NCI-H748 (cell line): ENCODE data around the gene PACSIN1.

Source experiments
- DNase-seq: peaks from one replicate; lab custom pipeline; 2025; ENCODE audit not compliant: unreplicated experiment; lab: John Stamatoyannopoulos, UW

PACSIN1 gene

GRCh38 chr6:34560366-34561226 lies 94.7 kb downstream of the PACSIN1 start:
- peak; percentile 65 for DNase-seq

DNA sequence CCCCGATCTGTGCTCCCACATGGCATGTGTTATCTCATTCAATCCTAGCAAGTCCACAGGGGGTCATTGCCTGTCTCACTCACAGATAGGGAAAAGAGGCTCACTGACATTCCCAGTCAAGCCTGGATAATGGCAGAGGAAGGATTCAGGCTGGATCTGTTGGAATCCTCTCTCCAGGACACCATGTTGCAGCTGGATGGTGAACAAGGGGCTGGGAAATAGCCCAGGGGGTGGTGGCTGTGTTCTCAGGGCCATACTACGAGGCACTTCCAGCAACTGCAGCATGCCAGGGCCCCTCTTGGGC lies 95.3 kb downstream of the PACSIN1 start:
- no peak for DNase-seq

DNA sequence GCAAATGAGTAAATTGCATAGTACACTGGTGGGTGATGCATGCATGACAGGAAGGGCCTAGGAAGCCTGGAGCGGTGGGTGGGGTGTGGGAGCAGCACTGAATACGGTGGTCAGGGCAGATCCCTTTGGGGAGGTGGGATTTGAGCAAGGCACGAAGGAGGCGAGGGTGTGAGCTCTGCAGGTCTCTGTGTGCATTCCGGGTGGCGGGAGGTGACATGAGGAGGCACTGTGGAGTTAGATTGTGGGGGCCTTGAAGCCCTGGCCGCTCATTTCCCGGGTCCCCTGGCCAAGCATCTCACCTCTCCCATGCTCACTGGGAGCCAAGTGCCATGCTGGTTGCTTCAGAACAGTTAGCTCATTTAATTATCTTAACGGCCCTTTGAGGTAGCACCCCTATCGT lies 96.5 kb downstream of the PACSIN1 start:
- DNase-seq: no peak

DNA sequence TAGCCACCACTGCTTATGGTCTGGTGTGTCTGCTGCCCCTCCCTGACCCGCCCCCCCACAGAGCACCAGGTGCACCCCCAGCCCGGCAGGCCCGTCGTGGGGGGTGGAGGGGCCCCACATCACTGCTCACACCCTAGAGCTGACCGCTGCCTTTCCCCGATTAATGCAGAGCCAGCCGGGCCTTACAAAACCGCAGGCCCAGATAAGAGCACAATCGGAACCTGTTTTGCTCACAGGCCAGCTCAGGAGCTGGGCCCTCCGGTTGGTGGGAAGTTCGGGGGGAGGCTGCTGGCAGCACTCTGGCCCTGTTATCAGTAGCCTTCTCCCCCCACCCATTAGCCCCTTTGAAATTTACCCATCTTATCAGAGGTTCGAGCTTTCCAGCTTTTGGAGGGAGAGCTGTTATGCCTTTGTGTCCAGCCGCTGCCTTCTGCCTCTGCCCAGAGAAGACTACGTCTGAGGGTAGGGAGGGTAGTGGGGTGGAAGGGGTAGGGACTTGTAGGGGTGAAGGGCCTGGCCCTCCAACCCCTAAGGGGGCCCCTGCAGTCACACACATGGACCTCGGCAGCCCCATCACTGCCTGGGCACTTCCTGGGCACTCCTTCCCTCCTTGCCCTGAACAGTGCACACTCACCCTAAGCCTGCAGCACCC lies 97.1 kb downstream of the PACSIN1 start:
- no peak for DNase-seq

DNA sequence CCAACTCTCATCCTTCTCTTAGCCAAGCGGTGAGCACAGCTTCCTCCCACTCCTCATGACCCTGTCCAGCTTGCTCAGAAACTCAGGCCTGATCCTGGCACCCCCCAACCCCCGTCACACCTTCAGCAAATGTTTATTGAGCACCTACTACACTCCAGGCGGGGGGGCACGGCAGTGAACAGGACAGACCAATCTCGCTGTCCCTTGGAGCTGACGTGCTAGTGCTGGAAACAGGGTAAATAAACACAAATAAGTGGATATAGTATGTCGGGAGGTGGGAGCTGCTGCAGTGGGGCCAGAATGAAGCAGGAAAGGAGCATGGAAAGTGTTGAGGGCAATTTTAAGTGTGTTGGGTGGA lies 97.6 kb downstream of the PACSIN1 start:
- DNase-seq: no peak

- DNase-seq: no peak
These were observed 98.3 kb downstream of the PACSIN1 start for GRCh38 chr6:34564181-34564580.

- DNase-seq: no peak
These were observed 99.9 kb downstream of the PACSIN1 start for GRCh38 chr6:34565722-34566137.

DNA sequence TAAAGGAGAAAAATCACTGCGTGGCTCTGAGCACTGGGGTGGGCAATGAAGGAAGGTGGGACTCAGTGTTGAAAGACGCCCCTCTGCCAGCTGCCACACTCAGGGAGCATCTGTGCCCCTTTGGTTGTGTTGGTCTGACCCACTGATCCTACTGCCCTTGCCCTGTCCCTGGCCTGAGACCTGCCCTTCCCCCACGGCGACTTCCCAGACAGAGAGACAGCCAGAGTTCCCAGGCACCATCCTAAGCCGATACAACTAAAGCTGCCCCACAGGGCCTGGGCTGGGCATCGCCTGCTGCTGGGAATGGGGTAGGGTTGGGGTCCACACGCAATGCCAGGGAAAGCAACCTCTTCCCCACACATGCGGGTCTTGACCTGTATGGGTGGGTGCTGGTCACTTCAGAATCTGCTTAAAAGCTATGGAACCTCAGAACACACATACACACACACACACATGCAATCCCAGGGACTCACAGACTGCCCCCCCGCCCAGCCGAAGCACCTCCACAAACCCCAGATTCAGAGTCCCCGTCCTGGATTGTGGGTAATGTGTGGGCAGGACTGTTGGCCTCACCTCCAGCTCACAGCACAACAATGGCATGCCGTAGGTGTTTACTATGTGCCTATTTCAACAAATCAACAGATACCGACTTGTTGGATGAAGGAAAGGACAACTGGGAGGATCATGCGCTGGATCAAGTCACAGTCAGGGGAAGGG lies 101.1 kb downstream of the PACSIN1 start:
- no peak for DNase-seq

DNA sequence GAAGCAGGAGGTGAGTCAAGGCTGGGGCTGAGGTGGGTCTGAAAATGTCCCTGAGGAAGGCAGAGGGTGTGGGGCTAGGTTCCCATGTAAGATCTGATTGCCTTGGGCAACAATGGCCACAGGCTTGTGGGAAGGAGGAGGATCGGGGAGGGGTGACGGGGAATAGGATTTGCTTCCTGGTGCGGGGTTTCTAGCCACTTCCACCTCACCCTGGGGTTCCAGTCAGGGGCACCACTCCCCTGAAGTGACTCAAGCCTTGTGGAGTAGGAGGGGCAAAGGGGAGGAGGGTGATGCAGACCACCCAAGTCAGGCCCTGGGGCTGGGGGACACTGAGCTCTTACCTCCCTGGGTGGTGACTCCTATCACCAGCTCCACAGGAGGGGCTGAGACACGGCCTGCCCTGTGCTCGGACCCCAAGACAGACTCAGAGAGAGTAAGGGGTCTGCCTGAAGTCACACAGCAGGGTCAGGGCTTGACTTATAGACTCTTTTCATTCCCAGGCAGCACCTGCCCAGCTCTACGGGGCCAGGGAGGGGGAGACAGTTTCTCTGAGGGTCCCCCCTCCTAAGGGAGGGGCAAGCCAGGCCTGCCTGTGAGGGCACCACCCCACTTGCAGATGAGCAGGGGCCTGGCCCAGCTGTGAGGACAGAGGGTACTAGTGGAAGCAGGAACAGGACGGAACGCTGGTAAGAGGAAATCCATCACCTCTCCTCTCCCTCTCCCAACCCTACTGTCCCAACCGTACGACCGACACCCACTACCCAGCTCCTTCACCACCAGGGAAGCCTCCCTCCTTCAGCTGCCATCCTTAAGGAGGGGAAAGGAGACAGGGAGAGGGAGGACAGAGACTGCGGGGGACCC lies 102.7 kb downstream of the PACSIN1 start:
- DNase-seq: no peak

DNA sequence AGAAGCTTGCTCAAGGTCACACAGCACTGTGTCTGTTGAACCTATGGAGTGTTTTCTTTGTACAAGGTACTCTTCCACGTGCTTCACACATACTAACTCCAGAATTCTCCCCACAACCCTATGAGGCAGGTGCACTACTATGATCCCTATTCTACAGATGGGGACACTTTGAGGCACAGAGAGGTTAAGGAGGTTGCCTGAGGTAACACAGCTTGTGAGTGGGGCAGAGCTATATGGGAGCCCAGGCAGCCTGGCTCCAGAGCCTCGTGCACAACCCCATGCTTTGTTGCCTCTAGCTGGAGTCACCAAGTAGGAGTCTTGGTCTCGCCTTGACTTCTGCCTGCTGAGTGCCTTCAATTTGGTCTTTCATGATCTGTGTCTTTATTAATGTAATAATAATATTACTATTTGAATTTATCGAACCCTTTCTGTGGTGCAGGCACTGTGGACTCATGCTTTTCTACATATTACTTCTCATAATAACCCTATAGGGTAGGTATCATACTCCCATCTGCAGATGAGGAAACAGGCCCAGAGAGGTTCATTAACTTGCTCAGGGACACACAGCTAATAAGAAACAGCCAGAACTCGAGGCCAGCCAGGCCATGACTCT lies 103.6 kb downstream of the PACSIN1 start:
- no peak for DNase-seq

GRCh38 chr6:34570066-34570833 lies 104.4 kb downstream of the PACSIN1 start:
- peak; percentile 44 for DNase-seq

GRCh38 chr6:34571388-34571787 lies 105.5 kb downstream of the PACSIN1 start:
- no peak for DNase-seq

- DNase-seq: no peak
These were observed 106.1 kb downstream of the PACSIN1 start for GRCh38 chr6:34572021-34572420.

DNA sequence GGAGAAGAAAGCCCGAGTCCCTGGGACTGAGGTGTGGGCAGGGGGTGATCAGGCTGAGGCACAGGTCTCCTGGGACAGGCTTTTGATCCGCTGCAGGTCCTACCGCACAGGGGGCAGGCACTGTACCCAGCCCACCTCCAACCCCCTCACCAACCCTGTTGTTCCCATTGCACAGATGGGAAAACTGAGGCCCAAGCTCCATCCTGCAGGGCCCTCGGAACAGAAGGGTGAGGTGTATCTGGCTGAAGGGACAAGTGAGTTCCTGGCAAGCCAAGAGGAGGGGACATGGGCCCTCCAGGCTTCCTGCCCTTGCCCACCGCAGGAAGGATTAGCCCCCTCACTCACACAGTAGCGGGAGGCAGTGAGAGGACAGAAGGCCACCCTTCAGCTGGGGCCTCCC lies 106.7 kb downstream of the PACSIN1 start:
- DNase-seq: no peak

GRCh38 chr6:34573567-34574183 lies 107.8 kb downstream of the PACSIN1 start:
- DNase-seq: no peak

GRCh38 chr6:34574647-34575293 lies 108.9 kb downstream of the PACSIN1 start:
- no peak for DNase-seq

DNA sequence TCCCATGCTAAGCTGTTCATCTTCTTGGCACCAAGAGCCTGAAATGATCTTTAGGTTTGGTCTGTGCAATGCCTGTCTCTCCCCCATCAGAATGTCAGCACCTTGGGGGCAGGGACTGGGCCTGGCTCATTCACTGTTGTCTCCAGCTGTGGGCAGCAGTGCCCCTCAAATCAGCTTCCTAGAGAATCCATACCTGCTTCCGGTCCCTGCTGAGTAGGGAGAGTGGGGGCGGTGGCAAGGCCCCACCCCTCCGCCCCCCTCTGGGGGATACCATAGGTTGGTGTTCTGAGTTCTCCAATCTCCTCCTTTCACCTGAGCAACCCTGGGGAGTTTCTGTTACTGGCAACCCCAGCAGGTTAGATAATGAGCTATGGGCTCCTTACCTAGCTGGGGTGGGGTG lies 109.5 kb downstream of the PACSIN1 start:
- no peak for DNase-seq

DNA sequence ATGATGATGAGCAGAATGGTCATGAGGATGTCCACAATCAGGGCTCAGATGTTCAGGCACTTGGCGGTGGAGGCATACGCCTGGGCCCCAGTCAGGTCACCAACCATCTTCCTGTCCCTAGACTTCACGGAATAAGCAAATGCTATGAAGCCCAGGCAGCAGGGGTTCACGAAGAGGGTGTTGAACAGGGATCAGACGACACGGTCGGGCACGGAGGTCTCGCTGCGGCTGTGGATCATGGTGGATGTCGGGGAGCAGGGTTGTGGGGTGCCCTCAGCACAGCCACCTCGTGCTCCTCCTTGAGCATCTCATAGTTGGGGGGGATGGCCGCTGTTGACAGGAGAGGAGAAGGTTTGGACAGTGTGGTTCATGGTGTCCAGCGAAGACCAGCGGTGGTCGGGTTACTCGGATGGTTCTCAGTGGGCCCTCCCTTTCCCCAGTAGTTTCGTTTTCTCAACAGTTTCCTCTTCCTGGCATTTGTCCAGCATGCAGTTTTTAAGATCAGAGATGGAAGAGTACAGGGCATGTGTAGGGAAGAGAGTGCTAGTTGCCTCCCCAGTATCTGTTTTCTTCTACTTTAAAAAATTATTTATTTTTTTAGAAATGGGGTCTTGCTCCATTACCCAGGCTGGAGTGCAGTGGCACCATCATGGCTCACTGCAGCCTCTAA lies 110.5 kb downstream of the PACSIN1 start:
- DNase-seq: no peak
